GOT3 (cell line): ENCODE measurements around the gene ARF3.
"Not testable (repeated sequence)": the region's sequence is repeated elsewhere in the genome, so short reads cannot be mapped to it uniquely, and the experiment has no call there.

Experiments used
- DNase-seq: peaks from one replicate; lab custom pipeline; 2025; ENCODE audit warnings: mixed read lengths; lab: John Stamatoyannopoulos, UW

Gene ARF3

GRCh38 chr12:48929551-48929950, 27.7 kb downstream of the ARF3 start:
- DNase-seq, result no peak

GRCh38 chr12:48927261-48927660, 30.0 kb downstream of the ARF3 start:
- DNase-seq, result no peak

GRCh38 chr12:48925304-48926011, 31.8 kb downstream of the ARF3 start, which contains the start of gene FKBP11:
FKBP11 (minus strand) TSS chr12:48925492; CDS start chr12:48925428, 64 bp downstream.
- no peak for DNase-seq

GRCh38 chr12:48924617-48925303, 32.5 kb downstream of the ARF3 start:
- DNase-seq, result no peak

- DNase-seq, result no peak
These were observed 34.2 kb downstream of the ARF3 start for GRCh38 chr12:48923117-48923516.

- no peak for DNase-seq
These were observed 39.3 kb downstream of the ARF3 start for GRCh38 chr12:48917857-48918537.

GRCh38 chr12:48910196-48910595, 47.1 kb downstream of the ARF3 start:
- DNase-seq, result no peak

- DNase-seq, result not testable (repeated sequence)
These were observed 47.6 kb downstream of the ARF3 start for GRCh38 chr12:48909698-48910097.

- DNase-seq, result no peak
These were observed 50.0 kb downstream of the ARF3 start for GRCh38 chr12:48907245-48907644.

GRCh38 chr12:48903982-48904411, 53.3 kb downstream of the ARF3 start:
- peak; percentile 19 for DNase-seq

GRCh38 chr12:48903363-48903981, 53.8 kb downstream of the ARF3 start:
- no peak for DNase-seq

GRCh38 chr12:48901278-48901677, 56.0 kb downstream of the ARF3 start:
- DNase-seq, result no peak

GRCh38 chr12:48899651-48900050, 57.6 kb downstream of the ARF3 start:
- no peak for DNase-seq

- no peak for DNase-seq
These were observed 63.0 kb downstream of the ARF3 start for GRCh38 chr12:48894271-48894670.

GRCh38 chr12:48890657-48891418, 66.4 kb downstream of the ARF3 start:
- peak; percentile 27 for DNase-seq

- no peak for DNase-seq
These were observed 67.6 kb downstream of the ARF3 start for GRCh38 chr12:48889679-48890078.
